Adrenal gland (tissue), 12 donors: ENCODE results near the gene TWIST2. TPM values are rescaled to one million over a fixed set of nuclear protein-coding genes. Genes with fewer than 3 reads are reported as not detected.

Experiments used
- DNase-seq, 7 donors: peaks; one replicate each; pipeline ENCODE4 v3.0.0-alpha.2; 2019 to 2020
- H3K27ac ChIP-seq, 5 donors: fragments of 200-600 bp; sonication (generic) in 4 of 5; 1 replicate in 3 of 5; 2 replicates in 2 of 5; pipeline versions ENCODE4 v1.5.1 to v1.8.0; 2016 to 2020; ENCODE audit warnings: mild to moderate bottlenecking in 1 of 5
- H3K27me3 ChIP-seq: fragments of 200-600 bp; 2 replicates; pipeline ENCODE4 v1.8.0; 2021
- H3K36me3 ChIP-seq, 2 donors: fragments of 200-600 bp; replicated peaks in 1 of 2; 1 replicate in 1 of 2; 2 replicates in 1 of 2; pipeline versions ENCODE4 v1.5.1 to v1.8.0; 2018 to 2022
- H3K4me1 ChIP-seq, 2 donors: fragments of 200-600 bp; replicated peaks in 1 of 2; 1 replicate in 1 of 2; 2 replicates in 1 of 2; pipeline versions ENCODE4 v1.5.1 to v1.8.0; 2018 to 2021
- H3K4me3 ChIP-seq, 4 donors: fragments of 200-600 bp; sonication (generic) in 3 of 4; one replicate each; pipeline ENCODE4 v1.5.1; 2016 to 2018
- H3K9me3 ChIP-seq, 3 donors: fragments of 200-600 bp; sonication (generic) in 1 of 3; replicated peaks in 1 of 3; 1 replicate in 2 of 3; 2 replicates in 1 of 3; pipeline versions ENCODE4 v1.5.1 to v1.8.0; 2016 to 2021
- POLR2A ChIP-seq, 2 donors: fragments of 450-650 bp; IDR thresholded peaks; one replicate each; pipeline ENCODE4 v1.6.1; 2017; ENCODE audit warnings: antibody characterized with exemption in 2 of 2, mild to moderate bottlenecking in 2 of 2, moderate library complexity in 1 of 2
- WGBS, 4 donors: extraction: QIAGEN DNeasy Blood & Tissue Kit in 2 of 4; methylation state at CpG; one replicate each; pipeline versions ENCODE4 v1.1.5 to v1.1.7; 2013 to 2017; 5-methylcytosine and 5-hydroxymethylcytosine counted together
- intact Hi-C, 2 donors: fragments of 100-400 bp; cut with DNase I; formaldehyde crosslinking; loops; one replicate each; pipeline versions ENCODE4 v1.14.1 to v1.15.0; 2022 to 2023
- polyA plus RNA-seq, 3 donors: library from polyadenylated mRNA; stranded (reverse); fragments of 200-250 nt in 2 of 3; fragments of 350-450 nt in 1 of 3; fragmentation: Illumina TruSeq in 1 of 3; extraction: RNeasy Lipid Tissue Mini Kit (QIAGEN cat#74804) in 1 of 3; gene quantifications; one replicate each; pipeline ENCODE4 v1.2.3, GENCODE V29; 2013 to 2014
- total RNA-seq, 9 donors: library from RNA; depleted of rRNA in 4 of 9; stranded (reverse); fragments of >200 nt in 4 of 9; fragments of 120-200 nt in 1 of 9; fragmentation: NEBNext Ultra II Directional in 1 of 9; extraction: Animal tissue kit (Norgen Biotek cat#: 25700) in 1 of 9; gene quantifications; one replicate each; pipeline versions ENCODE4 v1.1.0 to v1.2.4, GENCODE V29; 2013 to 2023
- TF ChIP-seq, protein P1 (sequence below), 6 experiments: fragments of 450-650 bp in 4 of 6; fragments of 200-600 bp in 2 of 6; sonication (generic) in 1 of 6; IDR thresholded peaks; 1 replicate in 5 of 6; 2 replicates in 1 of 6; pipeline versions ENCODE4 v1.5.1 to v1.8.0; 2016 to 2021; ENCODE audit warnings: antibody characterized with exemption in 6 of 6, mild to moderate bottlenecking in 2 of 6, moderate library complexity in 1 of 6
- donor health status: healthy with polysubstance abuse.
- donor health status: Bipolar disorder and iron deficiency.
- donor health status: DM: yes; HTN: yes; CAD: no.
- donor health status: DM: no; HTN: no; CAD: no.
- donor health status: DM: no; HTN: no; CAD: no.
- donor health status: DM: yes; HTN: yes; CAD: no.

Gene TWIST2
- total and polyA plus RNA-seq, 12 donors = 1.0 to 20.5 (median 6.0) TPM

DNA sequence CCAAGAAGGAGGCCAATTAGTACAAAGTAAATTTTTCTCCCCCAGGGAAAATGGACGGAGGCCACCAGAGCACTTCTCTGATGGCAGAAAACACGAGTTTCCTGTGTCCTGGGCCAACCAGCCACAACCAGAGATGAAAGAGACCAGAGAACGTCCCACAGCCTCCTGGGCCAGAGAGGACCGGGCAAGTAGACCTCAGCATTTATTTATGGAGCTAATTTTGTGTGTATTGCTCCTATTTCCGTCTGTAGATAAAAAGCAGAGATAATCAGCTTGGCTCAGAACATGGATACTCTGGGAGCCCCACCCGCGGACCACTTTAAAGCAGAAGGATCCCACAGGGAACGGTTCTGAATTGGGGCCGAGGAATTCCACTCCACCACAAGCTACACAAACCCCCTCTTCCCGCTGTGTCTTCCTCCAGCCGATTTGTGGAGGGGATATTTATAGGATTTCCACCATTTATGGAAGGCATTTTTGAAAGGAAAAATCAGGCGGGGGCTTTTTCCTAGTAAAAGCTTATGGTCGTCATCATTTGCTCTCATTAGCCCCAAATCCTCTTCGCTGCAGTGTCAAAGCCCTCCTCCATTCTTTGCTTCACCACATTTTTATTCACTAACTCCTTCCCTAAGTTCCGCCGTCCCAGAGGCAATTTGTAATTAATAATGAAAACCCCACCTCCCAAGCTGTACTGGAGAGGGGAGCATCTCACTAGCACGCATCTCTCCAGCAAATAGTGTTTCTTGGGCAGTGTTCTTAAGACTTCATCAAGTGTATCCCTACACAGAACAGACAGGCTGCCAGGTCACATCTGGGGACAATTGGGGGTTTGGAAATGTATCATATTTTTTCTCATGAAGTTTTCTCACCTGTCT lies 43.7 kb upstream of the TWIST2 start:
- no peak for TF ChIP-seq POLR2A (IDR thresholded peaks at IDR 0.05)
- TF ChIP-seq, protein P1, sequence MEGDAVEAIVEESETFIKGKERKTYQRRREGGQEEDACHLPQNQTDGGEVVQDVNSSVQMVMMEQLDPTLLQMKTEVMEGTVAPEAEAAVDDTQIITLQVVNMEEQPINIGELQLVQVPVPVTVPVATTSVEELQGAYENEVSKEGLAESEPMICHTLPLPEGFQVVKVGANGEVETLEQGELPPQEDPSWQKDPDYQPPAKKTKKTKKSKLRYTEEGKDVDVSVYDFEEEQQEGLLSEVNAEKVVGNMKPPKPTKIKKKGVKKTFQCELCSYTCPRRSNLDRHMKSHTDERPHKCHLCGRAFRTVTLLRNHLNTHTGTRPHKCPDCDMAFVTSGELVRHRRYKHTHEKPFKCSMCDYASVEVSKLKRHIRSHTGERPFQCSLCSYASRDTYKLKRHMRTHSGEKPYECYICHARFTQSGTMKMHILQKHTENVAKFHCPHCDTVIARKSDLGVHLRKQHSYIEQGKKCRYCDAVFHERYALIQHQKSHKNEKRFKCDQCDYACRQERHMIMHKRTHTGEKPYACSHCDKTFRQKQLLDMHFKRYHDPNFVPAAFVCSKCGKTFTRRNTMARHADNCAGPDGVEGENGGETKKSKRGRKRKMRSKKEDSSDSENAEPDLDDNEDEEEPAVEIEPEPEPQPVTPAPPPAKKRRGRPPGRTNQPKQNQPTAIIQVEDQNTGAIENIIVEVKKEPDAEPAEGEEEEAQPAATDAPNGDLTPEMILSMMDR (IDR thresholded peaks at IDR 0.05) = no peak
- Histone ChIP-seq H3K27me3 (peaks cover 14% of the 10 kb centered on the region), H3K36me3 (no peaks in the 10 kb centered on the region), H3K27ac (no peak overlapping the region), H3K4me3 (no peak overlapping the region), H3K9me3 (no peaks in the 10 kb centered on the region), H3K4me1 (no peaks in the 10 kb centered on the region)
- intact Hi-C loops = no loop called here
- DNase-seq = no peak
- WGBS, 4 donors = 68 to 78% (median 71%) methylated on average over 17 of the region's 17 CpGs

DNA sequence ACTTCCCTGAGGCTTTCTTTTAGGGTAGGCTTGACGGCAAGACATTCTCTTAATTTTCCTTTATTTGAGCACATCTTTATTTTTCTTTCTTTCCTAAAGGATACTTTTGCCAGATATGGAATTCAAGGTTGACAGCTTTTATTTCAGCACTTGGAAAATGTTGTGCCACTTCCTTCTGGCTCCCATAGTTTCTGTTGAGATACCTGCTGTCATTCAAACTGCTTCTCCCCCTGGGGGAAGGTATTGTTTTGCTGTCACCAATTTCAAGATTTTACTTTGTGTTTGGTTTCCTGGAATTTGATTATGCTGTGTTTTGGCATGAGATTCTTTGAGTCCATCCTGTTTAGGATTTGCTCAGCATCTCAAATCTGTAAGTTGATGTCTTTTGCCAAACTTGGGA lies 39.1 kb upstream of the TWIST2 start:
- WGBS, 4 donors = 80 to 94% (median 83%) methylated on average over 1 of the region's 1 CpG
- TF ChIP-seq POLR2A (IDR thresholded peaks at IDR 0.05) = no peak
- TF ChIP-seq, protein P1 (IDR thresholded peaks at IDR 0.05) = no peak
- no peak for DNase-seq
- no peaks in the 10 kb centered on the region for H3K27me3 ChIP-seq
- no peaks in the 10 kb centered on the region for H3K9me3 ChIP-seq
- H3K36me3 ChIP-seq = no peaks in the 10 kb centered on the region
- H3K4me3 ChIP-seq = no peak overlapping the region
- H3K4me1 ChIP-seq = no peaks in the 10 kb centered on the region
- intact Hi-C loops = no loop called here
- H3K27ac ChIP-seq = no peak overlapping the region

DNA sequence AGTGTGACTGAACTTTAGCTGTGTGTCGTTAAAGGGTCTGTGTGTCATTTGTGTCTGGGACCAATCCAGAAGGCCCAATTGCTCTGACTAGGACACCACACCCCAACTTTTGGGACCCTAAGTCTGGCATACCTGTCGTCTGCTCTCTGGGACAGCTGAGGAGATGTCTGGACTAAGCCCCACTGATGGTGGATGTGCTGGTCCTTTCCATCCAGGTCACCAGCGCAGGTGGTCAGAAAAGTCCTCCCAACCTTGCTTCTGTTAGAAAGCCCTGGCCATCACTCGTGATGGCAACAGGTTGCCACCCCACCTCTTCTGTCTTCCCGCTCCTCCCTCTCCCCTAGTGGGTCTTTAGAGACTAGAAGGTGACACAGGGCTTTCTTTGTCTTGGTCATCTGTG lies 37.6 kb upstream of the TWIST2 start:
- TF ChIP-seq, protein P1 (IDR thresholded peaks at IDR 0.05) = no peak
- TF ChIP-seq POLR2A (IDR thresholded peaks at IDR 0.05) = no peak
- H3K4me3 ChIP-seq = no peak overlapping the region
- DNase-seq = no peak
- intact Hi-C loops = no loop called here
- 70 to 84% (median 84%) methylated on average over 5 of the region's 5 CpGs for WGBS, 4 donors
- H3K27me3 ChIP-seq = no peaks in the 10 kb centered on the region
- no peaks in the 10 kb centered on the region for H3K9me3 ChIP-seq
- H3K27ac ChIP-seq = no peak overlapping the region
- H3K36me3 ChIP-seq = no peaks in the 10 kb centered on the region
- no peaks in the 10 kb centered on the region for H3K4me1 ChIP-seq

DNA sequence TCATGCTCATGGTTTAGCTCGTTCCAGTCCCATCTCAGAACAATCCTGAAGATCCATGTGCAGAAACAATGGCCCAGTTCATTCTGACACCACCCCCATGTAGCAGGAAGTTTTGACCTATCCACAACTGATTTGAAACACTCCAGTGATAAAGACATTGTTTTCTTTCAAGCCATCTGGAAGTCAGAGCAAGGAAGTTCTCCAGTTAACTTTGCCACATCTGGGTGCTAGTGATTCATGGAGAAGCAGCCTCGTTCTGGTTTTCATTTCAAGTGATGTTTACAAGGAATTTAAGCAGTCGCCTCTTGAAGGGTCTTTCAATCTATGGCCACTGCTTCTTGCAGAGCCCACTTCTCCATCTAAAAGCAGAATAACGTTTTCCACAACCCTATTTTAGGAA lies 36.6 kb upstream of the TWIST2 start:
- intact Hi-C loops = no loop called here
- TF ChIP-seq, protein P1 (IDR thresholded peaks at IDR 0.05) = no peak
- TF ChIP-seq POLR2A (IDR thresholded peaks at IDR 0.05) = no peak
- 37 to 65% (median 52%) methylated on average over 4 of the region's 4 CpGs for WGBS, 4 donors
- H3K27ac ChIP-seq = no peak overlapping the region
- no peaks in the 10 kb centered on the region for H3K36me3 ChIP-seq
- DNase-seq = no peak
- no peaks in the 10 kb centered on the region for H3K4me1 ChIP-seq
- no peaks in the 10 kb centered on the region for H3K9me3 ChIP-seq
- no peak overlapping the region for H3K4me3 ChIP-seq
- no peaks in the 10 kb centered on the region for H3K27me3 ChIP-seq
